Stimulated activated CD8-positive, alpha-beta memory T cell treated with anti-CD3 and anti-CD28 coated beads, Interleukin-12 subunit alpha, Interleukin-12 subunit beta, amount 100 ng/mL, for 24 hours (primary cell): ENCODE measurements around the gene EPAS1.

Experiments used
- DNase-seq: peaks from one replicate; pipeline ENCODE4 v3.0.0-alpha.2; 2020; ENCODE audit errors: extremely low read depth

The EPAS1 gene

DNA sequence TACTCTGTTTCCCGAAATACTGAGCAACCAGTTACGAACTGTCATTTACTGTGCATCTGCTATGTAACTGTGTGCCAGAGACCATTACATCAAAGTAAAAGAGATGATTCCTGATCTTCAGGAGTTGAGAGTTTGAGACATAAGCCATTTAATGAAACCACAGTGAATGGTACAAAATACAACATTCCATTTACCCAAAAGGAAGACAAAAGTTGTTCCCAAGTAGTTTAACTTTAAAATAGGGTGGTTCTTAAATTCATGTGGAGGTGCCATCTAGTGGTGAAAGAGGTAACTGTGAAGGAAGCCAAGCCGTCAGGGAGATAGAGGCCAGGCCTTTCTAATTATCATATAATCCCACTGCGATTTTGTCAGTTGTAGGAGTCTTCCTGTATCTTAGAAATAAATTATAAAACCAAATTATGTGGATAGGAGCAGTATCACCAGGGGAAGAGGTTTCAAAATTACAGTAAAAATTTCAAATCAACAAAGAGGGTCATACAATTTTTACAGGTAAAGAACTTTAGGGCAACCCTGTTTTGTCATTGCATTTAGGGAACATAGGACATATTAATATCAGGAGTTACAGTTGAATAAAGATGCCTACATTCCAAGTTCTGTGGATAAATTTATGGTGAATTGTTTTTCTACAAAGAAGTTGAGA is 67.7 kb downstream of the EPAS1 start:
- DNase-seq, result no peak

DNA sequence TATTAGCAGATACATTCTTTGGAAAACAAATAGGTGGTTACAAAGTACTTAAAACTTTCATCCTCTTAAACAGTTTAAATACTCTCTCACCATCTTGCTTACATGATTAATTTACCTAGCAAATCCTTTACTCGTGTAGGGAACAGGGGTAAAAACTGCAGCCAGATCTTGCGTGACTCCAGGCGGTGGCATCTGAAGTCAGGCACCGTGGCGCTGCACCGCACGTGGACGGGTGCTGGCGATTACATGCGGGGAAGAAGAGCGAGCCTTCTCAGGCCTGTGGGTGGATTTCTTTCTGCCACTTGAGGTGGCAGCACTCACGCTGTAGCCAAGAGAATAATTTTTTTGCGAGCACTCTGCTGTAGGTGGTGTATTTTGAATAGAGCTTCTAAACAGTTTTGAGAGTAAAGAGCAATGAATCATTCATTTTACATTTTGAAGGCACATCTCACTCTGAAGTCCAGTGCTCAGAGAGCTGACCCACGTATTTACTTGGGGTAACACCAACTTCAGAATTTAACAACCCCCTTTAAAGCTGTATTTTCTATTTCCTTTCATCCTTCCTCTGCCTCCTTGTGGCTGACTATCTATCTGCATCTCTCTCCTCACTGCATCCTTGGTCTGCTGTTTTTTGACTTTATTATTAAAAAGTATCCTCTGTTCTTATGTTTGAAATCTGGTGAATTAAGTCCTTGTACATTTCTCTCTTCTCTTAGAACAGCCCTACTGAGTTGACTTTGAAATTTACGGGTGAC is 68.9 kb downstream of the EPAS1 start:
- DNase-seq, result no peak

DNA sequence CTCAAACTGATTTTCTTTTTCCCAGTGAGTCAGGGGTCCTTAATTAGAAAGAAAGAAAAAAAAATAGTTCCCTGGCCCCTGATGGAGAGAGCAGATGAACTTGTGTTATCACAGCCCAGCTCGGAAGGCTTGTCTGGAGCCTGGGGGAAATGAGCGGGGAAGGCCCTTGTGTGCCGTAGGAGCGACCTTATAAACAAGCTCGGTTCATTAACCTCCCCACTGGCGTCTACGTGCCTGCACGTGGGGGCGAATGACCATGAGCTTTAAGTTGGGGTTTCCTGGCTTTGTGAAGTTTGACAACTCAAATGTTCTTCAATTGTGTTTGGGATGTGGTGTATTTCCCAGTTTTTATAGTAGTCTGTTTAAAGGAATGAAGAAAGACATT is 69.5 kb downstream of the EPAS1 start:
- no peak for DNase-seq

DNA sequence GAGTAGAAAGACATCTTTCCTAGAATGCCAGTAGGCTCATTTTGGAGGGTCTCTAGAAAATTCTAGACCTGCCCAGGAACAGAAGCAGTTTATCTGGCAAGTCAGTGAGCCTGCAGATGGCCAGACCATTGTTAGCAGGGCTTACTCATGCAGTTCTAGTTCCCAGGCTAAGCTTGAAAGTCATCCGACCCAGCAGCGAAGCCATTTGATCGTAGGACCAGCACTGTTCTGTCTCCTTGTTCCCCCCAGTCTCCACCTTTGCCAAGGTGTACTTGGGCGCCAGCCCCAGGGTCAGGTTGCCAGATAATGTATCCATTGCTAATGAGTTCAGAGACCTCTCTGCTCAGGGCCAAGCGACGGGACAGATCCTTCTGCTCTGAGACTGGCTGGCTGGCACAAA is 70.1 kb downstream of the EPAS1 start:
- DNase-seq, result no peak

DNA sequence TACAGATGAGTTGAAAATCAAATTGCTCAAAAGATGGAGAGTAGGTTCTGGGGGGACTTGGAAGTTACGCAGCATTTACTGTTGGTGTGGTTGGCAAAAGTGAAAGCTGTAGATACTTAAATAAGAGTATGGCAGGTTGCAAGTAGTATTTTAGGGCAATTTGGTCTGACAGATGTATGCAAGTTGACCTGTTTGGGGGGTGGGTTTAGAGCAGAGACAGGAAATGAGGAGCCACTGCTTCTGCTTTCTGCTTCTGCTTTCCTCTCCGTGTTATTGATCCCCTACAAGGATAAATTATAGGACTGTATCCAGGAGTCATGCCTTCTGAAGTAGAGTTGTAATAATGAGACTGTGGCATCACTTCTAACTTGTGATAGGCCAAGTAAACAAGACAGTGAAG is 71.2 kb downstream of the EPAS1 start:
- no peak for DNase-seq

DNA sequence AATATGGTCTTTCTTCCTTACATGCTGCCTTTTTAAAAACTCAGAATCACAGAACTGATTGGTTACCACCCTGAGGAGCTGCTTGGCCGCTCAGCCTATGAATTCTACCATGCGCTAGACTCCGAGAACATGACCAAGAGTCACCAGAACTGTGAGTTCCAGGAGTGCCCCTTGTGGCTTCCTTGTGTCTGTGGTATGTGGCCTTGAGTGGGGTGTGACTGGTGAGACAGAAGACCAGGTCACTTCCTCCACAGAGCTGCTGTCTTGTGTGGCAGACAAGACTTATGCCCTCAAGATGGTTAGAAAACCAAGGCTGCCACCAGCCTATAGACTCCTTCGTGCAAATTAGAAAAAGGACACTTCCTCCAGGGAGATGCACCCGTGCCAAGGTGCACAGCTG is 72.6 kb downstream of the EPAS1 start:
- no peak for DNase-seq

DNA sequence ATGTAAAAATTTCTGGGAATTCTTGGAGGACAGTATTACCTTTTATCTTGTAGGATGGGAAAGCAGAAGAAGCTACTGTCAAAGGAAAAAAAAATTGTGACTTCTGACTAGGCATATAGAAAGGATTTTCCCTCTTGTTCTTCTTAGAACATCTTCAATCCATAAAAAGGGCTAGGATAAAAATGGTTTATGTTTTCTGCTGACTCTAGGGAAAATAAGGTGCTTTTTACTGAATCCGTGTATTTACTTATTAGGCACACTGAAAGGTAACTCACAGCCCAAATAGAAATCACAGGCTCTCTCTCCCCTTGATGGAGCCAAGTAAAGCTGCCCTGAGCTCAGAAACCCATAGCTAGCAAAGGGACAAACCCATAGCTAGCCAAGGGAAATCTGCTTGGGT is 74.6 kb downstream of the EPAS1 start:
- no peak for DNase-seq

DNA sequence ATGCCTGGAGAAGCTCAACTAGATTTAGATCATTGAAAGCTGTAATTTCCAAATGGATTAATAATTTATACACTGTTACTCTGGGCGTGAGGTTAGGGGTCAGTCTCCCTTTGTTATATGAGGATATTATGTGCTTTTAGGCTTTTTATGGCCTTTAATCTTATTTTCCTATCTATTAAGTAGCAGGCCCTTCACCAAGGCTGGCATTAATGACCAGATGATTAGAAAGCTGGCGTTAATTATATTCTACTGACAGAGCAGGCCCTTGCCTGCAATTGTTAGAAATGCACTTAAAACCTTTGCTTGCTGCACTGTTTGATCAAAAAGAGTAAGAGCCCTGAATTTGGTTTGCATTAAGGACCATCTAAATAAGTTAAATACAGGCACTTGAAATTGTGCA is 75.3 kb downstream of the EPAS1 start:
- DNase-seq, result no peak

DNA sequence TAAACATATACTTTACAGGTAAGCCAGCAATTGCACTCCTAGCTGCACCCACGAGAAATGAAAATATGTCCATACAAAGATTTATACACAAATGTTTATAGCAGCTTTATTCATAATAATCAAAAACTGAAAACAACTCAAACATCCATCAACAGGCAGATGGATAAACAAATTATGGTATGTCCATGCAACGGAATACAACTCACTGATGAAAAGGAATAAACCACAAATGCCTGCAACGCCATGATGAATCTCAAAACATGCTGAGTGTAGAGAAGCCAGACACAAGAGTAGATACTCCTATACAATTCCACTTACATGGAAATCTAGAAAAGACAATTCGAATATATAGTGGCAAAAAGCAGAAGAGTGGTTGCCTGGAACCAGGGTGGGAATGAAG is 76.0 kb downstream of the EPAS1 start:
- no peak for DNase-seq

DNA sequence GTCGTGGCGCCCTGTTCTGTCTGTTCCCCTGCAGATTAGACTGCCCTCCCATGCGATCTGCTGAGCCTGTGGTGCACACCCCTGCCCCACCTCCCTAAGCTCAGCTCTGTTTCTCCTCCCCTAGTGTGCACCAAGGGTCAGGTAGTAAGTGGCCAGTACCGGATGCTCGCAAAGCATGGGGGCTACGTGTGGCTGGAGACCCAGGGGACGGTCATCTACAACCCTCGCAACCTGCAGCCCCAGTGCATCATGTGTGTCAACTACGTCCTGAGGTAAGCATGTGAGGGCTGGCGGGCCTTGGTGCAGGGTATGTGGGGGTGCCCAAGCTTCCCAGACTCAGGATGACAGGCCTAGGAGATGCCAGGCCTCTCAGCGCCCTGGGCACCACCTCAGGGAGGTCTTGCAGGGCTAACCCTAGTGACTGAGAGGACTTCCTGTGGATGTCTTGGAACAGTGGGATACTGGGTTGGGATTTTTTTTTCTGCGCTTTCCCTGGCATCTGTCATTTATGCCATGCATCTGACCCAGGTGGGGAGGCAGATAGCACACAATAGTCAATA is 78.4 kb downstream of the EPAS1 start:
- DNase-seq, result no peak

DNA sequence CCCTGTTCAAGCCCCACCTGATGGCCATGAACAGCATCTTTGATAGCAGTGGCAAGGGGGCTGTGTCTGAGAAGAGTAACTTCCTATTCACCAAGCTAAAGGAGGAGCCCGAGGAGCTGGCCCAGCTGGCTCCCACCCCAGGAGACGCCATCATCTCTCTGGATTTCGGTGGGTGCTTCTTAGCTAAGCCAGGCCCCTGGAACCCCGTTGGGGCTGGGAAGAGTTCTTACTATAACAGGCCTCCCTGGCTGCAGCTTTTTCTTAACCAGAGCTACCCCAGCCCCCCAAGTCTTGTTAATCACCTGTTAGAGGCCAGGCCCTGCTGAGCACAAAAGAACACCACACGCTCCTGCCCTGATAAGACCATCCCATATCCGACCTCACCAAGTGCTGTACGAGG is 79.4 kb downstream of the EPAS1 start:
- DNase-seq, result no peak

DNA sequence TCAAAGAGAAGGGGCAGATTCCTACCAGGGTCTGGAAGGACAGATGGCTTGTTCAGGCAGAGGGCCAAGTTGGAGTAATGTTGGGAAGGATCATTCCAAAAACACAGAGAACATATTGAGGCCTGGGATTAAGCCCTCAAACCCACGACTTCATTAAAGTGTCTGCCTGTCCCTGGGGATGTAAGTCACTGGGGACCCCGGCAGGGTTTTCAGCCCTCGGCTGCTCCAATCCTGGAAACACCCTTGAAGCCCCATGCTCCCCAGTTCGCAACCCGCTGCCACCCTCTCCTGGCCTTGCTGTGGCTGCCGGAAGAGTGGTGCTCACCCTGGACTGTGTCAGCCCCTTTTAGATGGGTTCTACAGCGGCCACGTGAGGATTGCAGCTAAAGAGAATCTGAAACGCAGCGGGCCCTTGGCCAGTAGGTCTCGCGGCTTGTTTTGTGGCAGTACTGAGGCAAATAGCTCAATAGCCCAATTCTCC is 79.9 kb downstream of the EPAS1 start:
- DNase-seq, result no peak

DNA sequence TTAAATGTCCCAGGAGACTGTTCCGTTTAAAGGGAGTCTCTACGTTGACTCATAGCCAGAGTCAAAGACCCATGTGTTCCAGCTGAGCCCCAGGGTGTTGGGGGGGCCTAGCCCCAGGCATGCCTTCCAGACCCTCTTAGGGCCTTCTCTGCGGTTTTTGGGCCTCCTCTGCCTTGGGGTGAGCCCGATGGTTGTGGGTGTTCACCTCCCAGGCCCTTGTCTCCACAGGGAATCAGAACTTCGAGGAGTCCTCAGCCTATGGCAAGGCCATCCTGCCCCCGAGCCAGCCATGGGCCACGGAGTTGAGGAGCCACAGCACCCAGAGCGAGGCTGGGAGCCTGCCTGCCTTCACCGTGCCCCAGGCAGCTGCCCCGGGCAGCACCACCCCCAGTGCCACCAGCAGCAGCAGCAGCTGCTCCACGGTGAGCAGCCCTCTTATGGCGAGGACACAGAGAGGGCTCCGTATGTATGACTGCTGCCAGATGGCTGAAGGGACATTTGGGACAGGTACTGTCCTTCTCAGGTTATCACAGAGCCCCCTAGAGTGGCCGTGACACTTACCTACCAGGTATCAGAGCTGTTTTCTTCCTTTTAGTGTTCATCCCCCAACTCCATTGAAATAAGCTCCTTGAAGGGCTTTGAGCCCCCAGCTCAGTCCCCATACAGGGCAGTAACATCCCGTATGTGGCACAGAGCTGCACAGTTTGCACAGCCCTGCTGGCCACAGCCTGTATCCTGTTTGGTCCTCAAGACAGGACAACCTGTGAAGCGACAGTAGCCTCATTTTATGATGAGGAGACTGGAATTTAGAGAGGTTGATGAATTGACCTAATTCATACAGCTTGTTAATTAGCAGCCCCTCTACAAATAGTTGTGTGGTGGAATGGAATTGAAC is 80.7 kb downstream of the EPAS1 start:
- DNase-seq, result no peak

DNA sequence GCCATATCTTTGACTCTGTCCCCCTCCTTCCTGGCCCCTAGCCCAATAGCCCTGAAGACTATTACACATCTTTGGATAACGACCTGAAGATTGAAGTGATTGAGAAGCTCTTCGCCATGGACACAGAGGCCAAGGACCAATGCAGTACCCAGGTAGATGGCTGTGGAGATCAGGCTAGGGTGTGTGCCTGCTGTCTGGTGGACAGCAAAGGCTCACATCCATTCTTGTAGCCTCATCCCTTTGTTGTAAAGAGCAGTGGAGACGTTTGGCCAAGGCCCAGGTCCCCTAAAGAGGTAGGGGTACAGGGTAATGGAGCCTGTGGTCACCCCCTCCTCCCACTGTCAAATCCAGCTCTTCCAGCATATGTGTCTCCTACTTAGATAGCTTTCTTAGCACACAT is 81.4 kb downstream of the EPAS1 start:
- no peak for DNase-seq

DNA sequence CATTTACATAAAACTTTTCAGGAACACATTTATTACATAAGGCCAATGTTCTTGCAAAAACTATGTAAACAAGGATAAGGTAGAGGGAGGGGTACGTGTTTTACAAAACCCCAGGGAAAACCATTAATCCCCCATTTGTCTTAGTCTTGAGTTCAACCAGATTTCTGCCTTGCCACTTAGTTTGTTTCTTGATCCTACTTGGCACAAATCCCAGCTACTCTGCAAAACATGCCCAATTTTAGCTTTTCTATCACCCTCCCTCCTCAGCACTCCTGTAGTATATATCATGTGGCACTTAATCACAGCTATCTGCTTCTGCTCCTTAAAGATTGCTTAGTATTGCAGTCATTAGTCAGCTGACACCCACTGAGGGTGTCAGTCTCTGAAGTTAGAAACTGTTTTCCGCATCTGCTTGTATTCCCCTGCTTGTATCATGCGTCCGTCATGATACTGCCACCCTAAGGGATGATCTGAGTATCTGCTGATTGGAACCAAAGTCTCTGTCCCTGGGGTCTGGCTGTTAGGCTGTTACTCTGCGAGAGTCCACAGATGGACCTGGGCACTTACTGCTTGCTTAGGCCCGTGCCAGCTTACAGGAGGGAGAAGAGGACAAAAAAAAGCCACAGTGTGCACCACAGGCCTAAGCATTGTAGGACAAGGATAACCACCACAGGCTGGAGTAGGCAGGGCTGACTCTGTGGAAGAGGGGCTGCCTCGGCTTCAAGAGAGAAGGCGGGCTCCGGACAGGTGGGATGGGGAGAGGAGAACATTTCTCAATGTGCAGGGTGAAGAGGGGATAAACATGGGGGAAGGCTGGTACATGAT is 82.2 kb downstream of the EPAS1 start:
- no peak for DNase-seq

DNA sequence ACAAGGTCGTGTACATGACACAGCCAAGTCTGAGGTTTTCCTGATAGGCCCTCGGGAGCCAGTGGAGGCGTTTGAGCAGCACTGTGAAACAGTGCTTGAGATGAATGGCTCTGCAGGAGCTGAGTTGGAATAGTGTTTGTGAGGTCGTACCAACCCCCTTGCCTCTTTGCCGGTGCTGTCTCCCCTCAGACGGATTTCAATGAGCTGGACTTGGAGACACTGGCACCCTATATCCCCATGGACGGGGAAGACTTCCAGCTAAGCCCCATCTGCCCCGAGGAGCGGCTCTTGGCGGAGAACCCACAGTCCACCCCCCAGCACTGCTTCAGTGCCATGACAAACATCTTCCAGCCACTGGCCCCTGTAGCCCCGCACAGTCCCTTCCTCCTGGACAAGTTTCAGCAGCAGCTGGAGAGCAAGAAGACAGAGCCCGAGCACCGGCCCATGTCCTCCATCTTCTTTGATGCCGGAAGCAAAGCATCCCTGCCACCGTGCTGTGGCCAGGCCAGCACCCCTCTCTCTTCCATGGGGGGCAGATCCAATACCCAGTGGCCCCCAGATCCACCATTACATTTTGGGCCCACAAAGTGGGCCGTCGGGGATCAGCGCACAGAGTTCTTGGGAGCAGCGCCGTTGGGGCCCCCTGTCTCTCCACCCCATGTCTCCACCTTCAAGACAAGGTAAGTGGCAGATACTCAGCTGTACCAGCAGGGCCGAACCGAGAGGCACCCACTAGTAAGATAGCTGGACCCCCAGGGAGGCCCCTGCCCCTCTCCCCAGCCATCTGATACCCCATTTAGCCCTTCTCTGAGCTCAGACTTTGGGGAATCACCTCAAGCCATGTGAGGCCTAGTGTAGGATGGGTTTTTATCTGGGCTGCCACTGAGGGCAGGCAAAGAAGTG is 83.1 kb downstream of the EPAS1 start:
- DNase-seq, result no peak

DNA sequence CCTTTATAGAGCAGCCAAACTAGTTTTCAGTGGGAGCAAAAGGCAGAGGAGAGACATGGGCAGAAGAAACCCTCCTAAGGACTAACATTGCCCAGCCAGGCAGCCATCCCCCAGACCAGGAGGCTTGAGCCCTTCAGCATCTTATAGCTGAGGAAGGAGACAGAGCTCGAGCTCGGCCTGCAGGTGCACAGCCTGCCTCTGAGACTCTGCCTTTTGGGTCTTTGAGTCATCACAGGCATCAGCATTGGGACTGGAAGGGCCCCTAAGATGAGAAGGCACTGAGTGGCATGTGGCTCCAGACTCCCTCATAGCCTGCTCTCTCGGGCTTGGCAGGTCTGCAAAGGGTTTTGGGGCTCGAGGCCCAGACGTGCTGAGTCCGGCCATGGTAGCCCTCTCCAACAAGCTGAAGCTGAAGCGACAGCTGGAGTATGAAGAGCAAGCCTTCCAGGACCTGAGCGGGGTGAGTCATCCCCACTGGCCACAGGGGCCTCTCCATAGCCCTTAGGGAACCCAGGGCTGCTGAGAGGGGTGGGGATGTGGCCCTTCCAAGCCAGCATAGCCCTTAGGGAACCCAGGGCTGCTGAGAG is 84.1 kb downstream of the EPAS1 start:
- no peak for DNase-seq

DNA sequence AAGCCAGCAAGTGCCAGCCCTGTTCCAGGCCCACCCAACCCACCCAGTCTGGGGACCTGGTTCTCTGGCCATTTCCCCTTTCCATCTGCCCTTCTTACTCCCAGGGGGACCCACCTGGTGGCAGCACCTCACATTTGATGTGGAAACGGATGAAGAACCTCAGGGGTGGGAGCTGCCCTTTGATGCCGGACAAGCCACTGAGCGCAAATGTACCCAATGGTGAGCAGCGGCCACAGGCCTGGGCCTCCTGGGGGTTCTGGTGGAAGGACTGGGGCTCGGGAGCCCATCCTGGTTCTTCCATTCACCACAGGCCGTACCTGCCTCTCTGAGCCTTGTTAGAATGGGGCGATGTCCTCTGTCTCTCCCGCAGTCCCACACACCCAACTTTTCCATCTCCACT is 84.7 kb downstream of the EPAS1 start:
- DNase-seq, result no peak

DNA sequence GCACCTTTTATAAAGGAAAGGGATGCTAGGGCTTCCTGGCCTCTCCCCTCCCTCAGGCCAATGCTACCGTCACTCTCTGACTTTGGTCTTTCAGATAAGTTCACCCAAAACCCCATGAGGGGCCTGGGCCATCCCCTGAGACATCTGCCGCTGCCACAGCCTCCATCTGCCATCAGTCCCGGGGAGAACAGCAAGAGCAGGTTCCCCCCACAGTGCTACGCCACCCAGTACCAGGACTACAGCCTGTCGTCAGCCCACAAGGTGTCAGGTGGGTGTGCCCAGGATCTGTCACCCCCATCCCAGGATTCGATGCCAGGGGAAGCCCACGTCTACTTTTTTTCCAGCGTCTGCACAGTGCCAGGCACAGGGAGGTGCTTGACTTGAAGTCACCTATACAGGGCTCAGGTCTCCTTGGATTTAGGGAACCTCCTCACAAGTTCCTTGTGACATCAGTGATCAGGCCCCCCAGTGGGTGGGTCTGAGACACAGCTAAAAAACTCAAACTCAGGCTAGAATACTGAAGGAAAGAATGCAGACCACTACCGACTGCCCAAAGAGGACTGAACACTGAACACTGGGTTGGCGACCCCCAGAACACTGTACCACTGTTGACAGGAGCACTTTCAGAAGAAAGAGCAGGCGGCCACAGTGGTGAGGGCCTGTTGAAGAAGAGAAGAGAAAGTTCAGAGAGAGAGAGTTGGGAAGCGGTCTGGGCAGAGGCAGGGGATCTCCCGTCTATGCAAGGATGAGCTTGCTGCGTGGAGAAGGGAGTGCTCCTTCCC is 85.3 kb downstream of the EPAS1 start:
- no peak for DNase-seq
